ENCODE data around the gene LHFPL3.

- no peak for TF ChIP-seq CTCF (IDR thresholded peaks at IDR 0.05)
- no peak for TF ChIP-seq POLR2A (IDR thresholded peaks at IDR 0.05)
Measured at GRCh38 chr7:104445393-104445792, 117.0 kb downstream of the LHFPL3 start.
